ENCODE data around the gene CACNA1C.

DNA sequence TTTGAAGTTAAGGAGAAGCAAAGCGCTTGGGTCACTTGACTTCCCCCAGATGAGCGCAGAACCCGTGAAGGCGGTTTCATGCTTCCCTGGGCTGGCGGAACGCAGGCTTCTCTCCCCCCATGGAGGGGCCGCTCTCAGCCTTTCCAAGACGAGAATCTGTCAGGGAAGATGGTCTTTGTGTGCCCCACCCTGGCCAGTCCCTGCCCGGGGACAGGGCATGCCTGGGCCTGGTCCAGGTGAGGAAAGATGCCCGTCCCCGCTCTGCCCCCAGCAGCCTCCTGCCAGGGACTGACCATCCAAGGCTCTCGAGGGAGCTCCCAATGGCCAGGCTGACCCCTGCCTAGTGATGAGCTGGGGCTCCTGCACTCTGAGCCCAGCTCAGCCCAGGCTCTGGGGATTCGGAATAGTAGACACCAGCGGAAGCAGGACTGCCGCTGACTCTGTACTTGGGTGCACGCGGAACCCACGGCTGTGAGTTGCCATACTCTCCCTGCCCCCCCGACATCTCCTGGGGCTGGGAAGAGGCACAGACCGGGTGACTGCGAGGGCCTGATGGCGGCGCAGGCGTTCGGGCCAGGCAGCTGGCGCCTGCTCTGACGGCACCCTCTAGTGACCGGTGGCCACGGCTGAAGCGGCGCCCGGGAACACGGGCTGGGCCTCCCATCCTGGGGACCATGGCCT, 599.8 kb downstream of the CACNA1C start:
- TF ChIP-seq, protein P1, sequence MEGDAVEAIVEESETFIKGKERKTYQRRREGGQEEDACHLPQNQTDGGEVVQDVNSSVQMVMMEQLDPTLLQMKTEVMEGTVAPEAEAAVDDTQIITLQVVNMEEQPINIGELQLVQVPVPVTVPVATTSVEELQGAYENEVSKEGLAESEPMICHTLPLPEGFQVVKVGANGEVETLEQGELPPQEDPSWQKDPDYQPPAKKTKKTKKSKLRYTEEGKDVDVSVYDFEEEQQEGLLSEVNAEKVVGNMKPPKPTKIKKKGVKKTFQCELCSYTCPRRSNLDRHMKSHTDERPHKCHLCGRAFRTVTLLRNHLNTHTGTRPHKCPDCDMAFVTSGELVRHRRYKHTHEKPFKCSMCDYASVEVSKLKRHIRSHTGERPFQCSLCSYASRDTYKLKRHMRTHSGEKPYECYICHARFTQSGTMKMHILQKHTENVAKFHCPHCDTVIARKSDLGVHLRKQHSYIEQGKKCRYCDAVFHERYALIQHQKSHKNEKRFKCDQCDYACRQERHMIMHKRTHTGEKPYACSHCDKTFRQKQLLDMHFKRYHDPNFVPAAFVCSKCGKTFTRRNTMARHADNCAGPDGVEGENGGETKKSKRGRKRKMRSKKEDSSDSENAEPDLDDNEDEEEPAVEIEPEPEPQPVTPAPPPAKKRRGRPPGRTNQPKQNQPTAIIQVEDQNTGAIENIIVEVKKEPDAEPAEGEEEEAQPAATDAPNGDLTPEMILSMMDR (conservative IDR thresholded peaks at IDR 0.05; ENCODE audit: low read depth, low read length): no peak
- no peak for TF ChIP-seq EZH2 (IDR thresholded peaks at IDR 0.05; ENCODE audit: borderline replicate concordance, low read depth, low read length, poor library complexity, severe bottlenecking)

Data from A673 (cell line).